C4-2B (cell line): ENCODE results near the gene STK40.

Source experiments
- CTCF ChIP-seq: fragments of 450-650 bp; conservative IDR thresholded peaks from 2 replicates; pipeline ENCODE4 v1.5.1; 2017; ENCODE audit warnings: mild to moderate bottlenecking
- ZFX ChIP-seq: fragments of 450-650 bp; IDR thresholded peaks from 2 replicates; pipeline ENCODE4 v1.6.1; 2017

DNA sequence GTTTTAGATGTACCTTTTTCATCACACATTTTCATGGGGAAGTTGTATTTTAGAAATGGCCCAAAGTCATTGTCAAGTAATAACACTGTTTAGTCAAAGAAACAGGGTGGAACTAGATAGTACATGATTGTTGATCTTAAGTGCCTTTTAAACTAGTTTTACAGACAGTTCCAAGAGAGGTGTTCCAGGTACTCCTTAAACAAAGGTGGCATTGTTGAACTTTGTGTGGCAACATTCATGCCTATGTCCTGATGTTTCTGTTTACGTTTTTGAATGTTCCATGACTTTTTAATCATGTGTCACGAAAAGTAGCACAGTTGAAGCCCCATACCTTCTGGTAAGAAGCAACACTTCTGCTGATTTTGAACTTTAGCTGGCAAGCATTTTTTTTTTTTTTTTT is 88.7 kb downstream of the STK40 start:
- TF ChIP-seq CTCF (no peak), ZFX (no peak)
